Stimulated activated naive B cell treated with anti-CD40 and anti-IgM and Interleukin-4, amounts not matched to agents 10 μg/mL and 1 μg/mL and 100 μg/mL, for 72 hours (primary cell): ENCODE results near the gene TMEM80.
A peak's percentile ranks its signal among the peaks of the same experiment; 100 is the strongest.

ENCODE experiments used
- ATAC-seq, 2 donors: fragments of 150-1000 bp; cut with Tn5 transposase; replicated peaks; 2 replicates each; pipeline ENCODE4 v1.10.0; 2021; ENCODE audit warnings: moderate library complexity in 1 of 2
- DNase-seq: peaks from one replicate; pipeline ENCODE4 v3.0.0; 2021
- H3K27ac Mint-ChIP-seq: one replicate; pipeline ENCODE4 v1.8.0; 2022; ENCODE audit warnings: mild to moderate bottlenecking, mixed read lengths
- H3K27me3 Mint-ChIP-seq, 2 donors: one replicate each; pipeline ENCODE4 v1.8.0; 2022; ENCODE audit warnings: mixed read lengths in 2 of 2
- H3K36me3 Mint-ChIP-seq, 2 donors: one replicate each; pipeline ENCODE4 v1.8.0; 2022; ENCODE audit warnings: mixed read lengths in 2 of 2, mild to moderate bottlenecking in 1 of 2
- H3K4me1 Mint-ChIP-seq, 2 donors: one replicate each; pipeline ENCODE4 v1.8.0; 2022; ENCODE audit warnings: mixed read lengths in 2 of 2, mild to moderate bottlenecking in 1 of 2
- H3K4me3 Mint-ChIP-seq, 2 donors: one replicate each; pipeline ENCODE4 v1.8.0; 2022; ENCODE audit warnings: mild to moderate bottlenecking in 2 of 2, mixed read lengths in 2 of 2, moderate library complexity in 1 of 2
- H3K9me3 Mint-ChIP-seq, 2 donors: one replicate each; pipeline ENCODE4 v1.8.0; 2022; ENCODE audit warnings: mixed read lengths in 2 of 2, mild to moderate bottlenecking in 1 of 2

The TMEM80 gene

GRCh38 chr11:690738-691633, 4.6 kb upstream of the TMEM80 start:
- H3K27me3 Mint-ChIP-seq: no peaks in the 10 kb centered on the region
- peaks cover 23 to 40% of the 10 kb centered on the region in 2 donors for H3K4me1 Mint-ChIP-seq
- no peak overlapping the region for H3K4me3 Mint-ChIP-seq
- no peaks in the 10 kb centered on the region for H3K9me3 Mint-ChIP-seq
- H3K27ac Mint-ChIP-seq: no peak overlapping the region
- DNase-seq: no peak
- ATAC-seq: no peak
- H3K36me3 Mint-ChIP-seq: peaks cover 28 to 46% of the 10 kb centered on the region in 2 donors

GRCh38 chr11:691710-692590, 3.7 kb upstream of the TMEM80 start:
- Mint-ChIP-seq H3K27ac (no peak overlapping the region), H3K4me1 (peaks cover 25 to 47% of the 10 kb centered on the region in 2 donors), H3K9me3 (no peaks in the 10 kb centered on the region), H3K36me3 (peaks cover 24 to 40% of the 10 kb centered on the region in 2 donors), H3K4me3 (no peak overlapping the region), H3K27me3 (no peaks in the 10 kb centered on the region)
- DNase-seq (no peak), ATAC-seq (no peak)

GRCh38 chr11:692824-693414, 2.7 kb upstream of the TMEM80 start:
- peaks cover 31 to 54% of the 10 kb centered on the region in 2 donors for H3K4me1 Mint-ChIP-seq
- DNase-seq (no peak), ATAC-seq (no peak)
- H3K27me3 Mint-ChIP-seq: no peaks in the 10 kb centered on the region
- peak overlapping the region; percentile 97 for H3K27ac Mint-ChIP-seq
- H3K4me3 Mint-ChIP-seq: peak overlapping the region; percentile 88 to 95
- no peaks in the 10 kb centered on the region for H3K9me3 Mint-ChIP-seq
- H3K36me3 Mint-ChIP-seq: peaks cover 18 to 30% of the 10 kb centered on the region in 2 donors

- DNase-seq (no peak), ATAC-seq (no peak)
- peak overlapping the region; percentile 97 for H3K27ac Mint-ChIP-seq
- H3K36me3 Mint-ChIP-seq: peaks cover 17 to 27% of the 10 kb centered on the region in 2 donors
- peaks cover 36 to 59% of the 10 kb centered on the region in 2 donors for H3K4me1 Mint-ChIP-seq
- no peaks in the 10 kb centered on the region for H3K27me3 Mint-ChIP-seq
- no peaks in the 10 kb centered on the region for H3K9me3 Mint-ChIP-seq
- H3K4me3 Mint-ChIP-seq: peak overlapping the region; percentile 88 to 95
Measured at GRCh38 chr11:693415-693831, 2.2 kb upstream of the TMEM80 start.

GRCh38 chr11:693887-694562, 1.6 kb upstream of the TMEM80 start:
- Mint-ChIP-seq H3K9me3 (no peaks in the 10 kb centered on the region), H3K36me3 (peaks cover 18 to 26% of the 10 kb centered on the region in 2 donors), H3K27ac (peak overlapping the region; percentile 97), H3K4me3 (peak overlapping the region; percentile 88 to 95), H3K4me1 (peaks cover 37 to 60% of the 10 kb centered on the region in 2 donors), H3K27me3 (no peaks in the 10 kb centered on the region)
- DNase-seq: no peak
- ATAC-seq: no peak

GRCh38 chr11:694563-695287, 891 bp upstream of the TMEM80 start, which contains the start of gene DEAF1:
Gene DEAF1 (minus strand): TSS chr11:695222. CDS start chr11:695047, 175 bp downstream.
- DNase-seq: peak; percentile 100
- Mint-ChIP-seq H3K27me3 (no peaks in the 10 kb centered on the region), H3K4me3 (peak within 1 kb of the TSS; percentile 88 to 95), H3K36me3 (peaks cover 18 to 23% of the 10 kb centered on the region in 2 donors), H3K4me1 (peaks cover 39 to 62% of the 10 kb centered on the region in 2 donors), H3K27ac (peak within 1 kb of the TSS; percentile 99), H3K9me3 (no peaks in the 10 kb centered on the region)
- peak; percentile 77 to 83 for ATAC-seq

GRCh38 chr11:695288-695537, 403 bp upstream of the TMEM80 start:
- peaks cover 42 to 67% of the 10 kb centered on the region in 2 donors for H3K4me1 Mint-ChIP-seq
- H3K27ac Mint-ChIP-seq: peak overlapping the region; percentile 99
- H3K4me3 Mint-ChIP-seq: peak overlapping the region; percentile 86 to 88
- H3K9me3 Mint-ChIP-seq: no peaks in the 10 kb centered on the region
- H3K36me3 Mint-ChIP-seq: peaks cover 18 to 25% of the 10 kb centered on the region in 2 donors
- ATAC-seq: no peak
- no peak for DNase-seq
- H3K27me3 Mint-ChIP-seq: no peaks in the 10 kb centered on the region

- Mint-ChIP-seq H3K4me1 (peaks cover 36 to 60% of the 10 kb centered on the region in 2 donors), H3K27ac (peak overlapping the region; percentile 99), H3K27me3 (no peaks in the 10 kb centered on the region), H3K4me3 (peak overlapping the region; percentile 86 to 88), H3K36me3 (peaks cover 22 to 30% of the 10 kb centered on the region in 2 donors), H3K9me3 (no peaks in the 10 kb centered on the region)
- peak; percentile 21 to 31 for ATAC-seq
- peak; percentile 74 for DNase-seq
Measured at GRCh38 chr11:696955-697491, 1.4 kb downstream of the TMEM80 start.

- peak overlapping the region; percentile 99 for H3K27ac Mint-ChIP-seq
- H3K27me3 Mint-ChIP-seq: no peaks in the 10 kb centered on the region
- ATAC-seq: no peak
- peak overlapping the region; percentile 21 to 57 for H3K4me3 Mint-ChIP-seq
- DNase-seq: no peak
- no peaks in the 10 kb centered on the region for H3K9me3 Mint-ChIP-seq
- H3K36me3 Mint-ChIP-seq: peaks cover 26 to 29% of the 10 kb centered on the region in 2 donors
- H3K4me1 Mint-ChIP-seq: peaks cover 32 to 52% of the 10 kb centered on the region in 2 donors
Measured at GRCh38 chr11:697811-698311, 2.2 kb downstream of the TMEM80 start.

GRCh38 chr11:698493-699115, 3.0 kb downstream of the TMEM80 start:
- H3K4me3 Mint-ChIP-seq: no peak overlapping the region
- H3K4me1 Mint-ChIP-seq: peaks cover 24 to 44% of the 10 kb centered on the region in 2 donors
- peak overlapping the region; percentile 99 for H3K27ac Mint-ChIP-seq
- peaks cover 20 to 26% of the 10 kb centered on the region in 2 donors for H3K36me3 Mint-ChIP-seq
- DNase-seq: no peak
- H3K9me3 Mint-ChIP-seq: no peaks in the 10 kb centered on the region
- ATAC-seq: no peak
- H3K27me3 Mint-ChIP-seq: no peaks in the 10 kb centered on the region

GRCh38 chr11:699116-699508, 3.5 kb downstream of the TMEM80 start:
- DNase-seq: no peak
- Mint-ChIP-seq H3K4me1 (peaks cover 20 to 40% of the 10 kb centered on the region in 2 donors), H3K27me3 (no peaks in the 10 kb centered on the region), H3K36me3 (peaks cover 16 to 27% of the 10 kb centered on the region in 2 donors), H3K27ac (peak overlapping the region; percentile 59), H3K9me3 (no peaks in the 10 kb centered on the region), H3K4me3 (no peak overlapping the region)
- no peak for ATAC-seq

GRCh38 chr11:699753-700152, 4.1 kb downstream of the TMEM80 start:
- peaks cover 16 to 27% of the 10 kb centered on the region in 2 donors for H3K36me3 Mint-ChIP-seq
- no peak overlapping the region for H3K27ac Mint-ChIP-seq
- DNase-seq (no peak), ATAC-seq (no peak)
- no peaks in the 10 kb centered on the region for H3K9me3 Mint-ChIP-seq
- no peak overlapping the region for H3K4me3 Mint-ChIP-seq
- peaks cover 18 to 40% of the 10 kb centered on the region in 2 donors for H3K4me1 Mint-ChIP-seq
- H3K27me3 Mint-ChIP-seq: no peaks in the 10 kb centered on the region
